ENCODE data around the gene NPAS4. TPM values are rescaled to one million over a fixed set of nuclear protein-coding genes. Genes with fewer than 3 reads are reported as not detected.

The NPAS4 gene
- total RNA-seq, 1 donor from 2014 or later = not detected

Other genes starting within 250 kb of the NPAS4 start
- gene KLC2, start 163.3 kb upstream of the NPAS4 start, total RNA-seq = 7.3 and 8.7 TPM in 2 replicates
- gene RAB1B, start 152.4 kb upstream of the NPAS4 start, total RNA-seq = 64.1 and 70.8 TPM in 2 replicates
- under 0.01 TPM in 1 of 2 replicates, not detected in the other for gene CNIH2, start 142.9 kb upstream of the NPAS4 start, total RNA-seq
- gene YIF1A, start 131.9 kb upstream of the NPAS4 start, total RNA-seq = 95.9 and 136 TPM in 2 replicates
- under 0.01 TPM in 1 of 2 replicates, not detected in the other for gene TMEM151A, start 129.1 kb upstream of the NPAS4 start, total RNA-seq
- under 0.01 TPM in 2 replicates for gene CD248, start 104.0 kb upstream of the NPAS4 start, total RNA-seq
- gene RIN1, start 84.6 kb upstream of the NPAS4 start, total RNA-seq = 2.8 and 3.5 TPM in 2 replicates
- 49.7 and 54.6 TPM in 2 replicates for gene BRMS1, start 75.9 kb upstream of the NPAS4 start, total RNA-seq
- gene B4GAT1, start 73.4 kb upstream of the NPAS4 start, total RNA-seq = 16.1 and 19.8 TPM in 2 replicates
- 0.22 and 0.79 TPM in 2 replicates for gene SLC29A2, start 49.3 kb upstream of the NPAS4 start, total RNA-seq
- gene MRPL11, start 17.8 kb downstream of the NPAS4 start, total RNA-seq = 30.9 and 31.9 TPM in 2 replicates
- 3.3 and 4.4 TPM in 2 replicates for gene PELI3, start 45.9 kb downstream of the NPAS4 start, total RNA-seq
- gene DPP3, start 59.4 kb downstream of the NPAS4 start, total RNA-seq = 46.4 and 48.4 TPM in 2 replicates
- gene BBS1, start 89.6 kb downstream of the NPAS4 start, total RNA-seq = 12.1 and 12.9 TPM in 2 replicates
- gene ZDHHC24, start 125.0 kb downstream of the NPAS4 start, total RNA-seq = 12.0 and 20.8 TPM in 2 replicates
- under 0.01 TPM in 1 of 2 replicates, not detected in the other for gene ACTN3, start 125.9 kb downstream of the NPAS4 start, total RNA-seq
- 18.5 and 49.6 TPM in 2 replicates for gene CTSF, start 147.6 kb downstream of the NPAS4 start, total RNA-seq
- gene CCDC87, start 172.0 kb downstream of the NPAS4 start, total RNA-seq = under 0.01 and 0.20 TPM in 2 replicates
- gene CCS, start 172.2 kb downstream of the NPAS4 start, total RNA-seq = 21.2 and 25.5 TPM in 2 replicates
- 12.9 and 15.1 TPM in 2 replicates for gene RBM14, start 195.6 kb downstream of the NPAS4 start, total RNA-seq
- 105 and 106 TPM in 2 replicates for gene RBM4, start 217.7 kb downstream of the NPAS4 start, total RNA-seq

Data from lung microvascular endothelial cell (primary cell).